Measurements from ENCODE around the gene ABLIM2.

Gene ABLIM2

DNA sequence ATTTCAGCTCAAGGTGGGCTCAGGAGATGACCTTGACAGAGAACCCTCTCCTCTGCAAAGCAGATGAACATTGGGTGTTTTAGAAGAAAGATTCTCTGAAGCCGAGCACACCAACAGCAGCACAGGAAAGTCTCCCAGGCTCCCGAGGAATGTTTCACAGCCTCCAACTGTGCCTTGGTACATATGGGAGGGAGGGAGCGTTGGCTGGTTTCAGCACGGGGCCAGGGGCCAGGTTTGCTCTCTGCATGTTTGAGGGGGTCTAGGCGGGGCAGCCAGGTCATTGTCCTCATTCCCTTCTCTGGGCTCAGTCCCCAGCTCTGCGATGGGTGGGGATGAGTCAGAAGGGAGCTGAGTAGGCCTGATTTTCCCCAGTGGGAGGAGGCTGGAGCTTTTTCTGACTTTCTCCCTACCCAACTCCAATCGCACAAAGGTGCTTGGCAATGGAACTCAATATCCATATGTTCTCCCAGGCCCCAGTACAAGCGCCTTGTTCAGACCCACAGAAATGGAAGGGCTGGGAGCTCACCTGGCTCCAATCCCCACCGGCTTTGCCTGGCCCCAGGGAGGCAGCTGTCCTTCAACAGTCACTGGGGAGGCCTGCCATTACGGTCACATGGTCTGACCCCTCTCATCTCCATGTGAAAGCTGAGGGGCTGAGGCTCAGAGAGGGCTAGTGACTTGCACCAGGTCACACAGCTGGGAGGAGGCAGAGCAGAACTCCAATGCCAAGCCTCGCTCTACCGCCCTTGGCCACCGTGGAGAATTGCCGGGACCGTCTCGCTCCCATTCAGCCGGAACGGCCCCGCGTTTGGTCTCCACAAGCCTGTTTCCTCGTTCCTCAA, 110.6 kb downstream of the ABLIM2 start:
- DNase-seq (ENCODE audit: low read depth in 2 of 2): no peak

DNA sequence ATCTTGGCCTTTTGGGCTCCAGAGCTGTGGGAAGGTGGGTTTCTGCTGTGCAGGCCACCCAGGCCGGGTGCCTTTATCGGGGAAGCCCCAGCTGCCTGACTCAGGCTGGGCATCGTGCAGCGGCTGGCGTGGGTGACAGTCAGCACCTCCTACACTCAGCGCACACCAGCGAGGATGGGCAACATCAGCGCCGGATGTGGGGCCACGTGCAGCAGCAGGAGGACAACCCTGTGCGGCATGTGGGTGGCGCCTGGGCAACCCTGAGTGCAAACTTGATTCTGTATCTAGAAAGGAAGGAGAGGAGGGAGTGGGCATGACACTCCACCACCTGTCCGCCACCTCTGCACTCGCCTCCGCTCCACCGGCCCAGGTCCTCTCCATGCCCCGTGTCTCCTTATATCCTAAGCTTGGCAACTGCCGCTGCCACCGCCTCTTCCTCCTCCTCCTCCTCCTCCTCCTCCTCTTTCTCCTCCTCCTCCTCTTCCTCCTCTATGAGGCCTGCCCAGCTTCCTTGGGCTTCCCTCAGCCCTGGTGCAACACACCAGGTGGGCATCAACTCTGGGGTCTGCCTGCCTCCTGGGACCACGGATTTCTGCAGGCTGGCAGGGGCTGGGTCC, 111.6 kb downstream of the ABLIM2 start:
- peak in 1 of 2 donors; percentile 13 for DNase-seq (ENCODE audit: low read depth in 2 of 2)

DNA sequence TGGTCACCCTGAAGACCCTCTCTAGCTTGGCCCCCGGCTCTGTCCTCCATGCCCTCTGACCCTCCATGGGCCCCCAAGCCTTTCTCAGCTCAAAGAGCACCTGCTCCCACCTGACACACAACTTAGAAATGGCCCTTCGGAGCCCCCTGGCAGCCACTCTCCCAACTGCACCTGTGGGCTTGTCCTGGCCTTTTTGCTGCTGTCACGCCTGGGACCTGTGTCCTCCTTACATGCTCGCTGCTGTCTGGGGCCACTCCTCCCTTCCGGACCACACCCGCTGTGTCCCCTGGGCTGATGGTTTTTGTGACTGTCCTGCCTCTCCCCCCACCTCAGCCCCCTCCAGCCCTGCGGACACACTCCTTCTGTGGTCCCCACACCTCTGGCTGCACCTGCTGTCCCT, 112.7 kb downstream of the ABLIM2 start:
- DNase-seq (ENCODE audit: low read depth in 2 of 2): no peak

DNA sequence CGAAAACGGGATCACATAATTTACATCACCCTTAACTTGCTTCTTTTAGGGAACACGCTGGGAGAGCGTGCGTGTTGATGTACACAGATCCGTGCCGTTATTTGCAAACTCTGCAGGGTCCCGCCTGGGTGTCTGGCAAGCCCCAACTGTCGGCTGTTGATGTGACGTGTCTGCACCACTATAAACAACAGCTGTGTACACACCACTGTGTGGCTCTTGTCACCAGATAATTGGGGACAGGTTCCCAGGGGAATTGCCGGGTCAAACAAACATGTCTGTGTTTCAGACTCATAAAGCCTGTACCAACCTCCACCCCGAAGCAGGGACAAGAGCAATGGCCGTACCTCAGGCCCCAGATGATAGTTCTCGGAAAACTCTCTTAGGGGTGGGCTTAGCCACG, 113.9 kb downstream of the ABLIM2 start:
- no peak for DNase-seq (ENCODE audit: low read depth in 2 of 2)

DNA sequence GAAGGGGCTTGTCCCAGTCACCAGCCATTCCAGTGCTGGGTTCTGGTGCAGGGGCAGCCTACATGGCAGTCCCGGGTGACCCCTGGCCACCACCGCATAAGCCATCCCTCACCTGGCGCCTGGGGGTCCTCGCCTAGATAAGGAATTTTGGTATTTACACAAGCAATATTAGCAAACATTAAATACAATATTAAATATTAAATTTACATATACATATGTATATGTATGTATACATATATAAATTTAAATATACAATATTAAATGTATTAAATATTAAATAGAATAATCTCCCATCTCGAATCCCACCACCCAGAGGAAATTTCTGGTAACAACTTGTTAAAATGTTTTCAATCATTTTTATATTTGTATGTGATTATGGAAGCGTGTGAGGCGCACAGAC, 114.4 kb downstream of the ABLIM2 start:
- DNase-seq (ENCODE audit: low read depth in 2 of 2): no peak

DNA sequence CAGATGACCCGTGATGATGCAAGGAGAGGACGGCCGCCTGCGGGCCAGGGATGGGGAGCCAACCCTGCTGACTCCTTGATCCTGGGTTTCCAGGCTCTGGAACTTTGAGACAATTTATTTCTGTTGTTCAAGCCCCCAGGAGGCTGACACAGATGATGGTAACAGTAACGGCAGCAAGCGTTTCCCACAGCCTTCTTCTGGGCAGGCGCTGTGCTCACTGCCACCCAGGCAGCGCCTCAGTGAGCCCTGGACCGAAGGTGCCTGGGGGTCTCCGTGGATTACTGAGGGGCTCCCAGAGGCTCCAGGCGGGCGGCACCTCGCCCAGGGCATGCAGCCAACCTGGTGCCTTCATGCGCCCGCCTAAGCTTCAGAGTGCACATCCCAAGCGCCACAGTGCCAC, 115.0 kb downstream of the ABLIM2 start:
- DNase-seq (ENCODE audit: low read depth in 2 of 2): no peak

DNA sequence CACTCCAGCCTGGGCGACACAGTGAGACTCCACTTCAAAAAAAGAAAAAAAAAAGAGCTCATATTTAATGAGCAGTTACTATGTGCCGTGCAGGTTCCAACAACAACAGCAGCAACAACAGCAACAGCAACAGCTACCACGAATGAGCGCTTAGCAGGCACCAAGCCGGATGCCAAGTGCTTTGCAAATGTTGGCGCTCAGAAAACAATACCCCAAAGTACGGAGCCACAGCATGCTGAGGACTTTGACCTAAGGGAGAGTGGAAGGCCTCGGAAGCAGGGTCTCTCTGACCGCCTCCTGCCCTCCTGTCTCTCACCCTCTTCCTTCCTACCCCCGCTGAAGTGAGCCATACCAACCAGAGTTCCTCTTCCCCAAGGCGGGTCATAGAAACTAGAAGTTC, 116.7 kb downstream of the ABLIM2 start:
- no peak for DNase-seq (ENCODE audit: low read depth in 2 of 2)

DNA sequence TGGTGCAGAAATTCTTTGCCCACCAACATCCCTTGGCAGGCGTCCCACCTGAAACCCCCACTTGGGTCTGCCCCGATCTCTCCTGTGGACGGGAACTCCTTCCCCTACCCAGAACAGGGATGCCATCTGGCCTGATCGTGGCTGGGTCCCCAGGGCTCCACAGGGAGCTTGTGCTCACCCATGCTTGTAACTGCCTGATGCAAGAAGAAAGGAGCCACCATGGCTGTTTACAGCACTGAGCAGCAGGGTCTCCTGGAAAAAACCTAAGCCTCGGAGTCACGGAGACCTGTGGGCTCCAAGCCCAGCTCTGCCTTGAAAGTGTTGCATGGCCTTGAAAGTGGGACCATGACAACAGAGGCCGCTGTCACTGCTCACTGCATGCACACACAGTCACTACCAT, 117.4 kb downstream of the ABLIM2 start:
- DNase-seq (ENCODE audit: low read depth in 2 of 2): no peak

DNA sequence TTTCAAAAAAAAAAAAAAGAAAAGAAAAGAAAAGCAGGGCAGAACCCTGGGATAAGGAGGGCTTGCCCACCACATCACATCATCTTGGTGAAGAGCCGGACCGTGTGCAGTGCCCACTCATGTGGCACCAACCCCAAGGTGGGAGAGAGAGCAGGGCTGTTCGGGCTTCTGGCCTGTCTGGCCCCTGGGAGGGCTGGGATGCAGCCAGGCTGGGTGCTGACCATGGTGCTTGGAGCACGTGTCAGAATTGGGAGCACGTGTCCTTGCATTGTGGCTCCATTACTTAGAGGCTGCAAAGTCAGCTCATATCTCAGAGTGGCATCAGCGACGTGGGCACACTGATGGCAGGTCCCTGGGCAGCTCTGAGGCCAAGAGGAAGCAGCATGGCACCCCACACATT, 118.0 kb downstream of the ABLIM2 start:
- no peak for DNase-seq (ENCODE audit: low read depth in 2 of 2)

DNA sequence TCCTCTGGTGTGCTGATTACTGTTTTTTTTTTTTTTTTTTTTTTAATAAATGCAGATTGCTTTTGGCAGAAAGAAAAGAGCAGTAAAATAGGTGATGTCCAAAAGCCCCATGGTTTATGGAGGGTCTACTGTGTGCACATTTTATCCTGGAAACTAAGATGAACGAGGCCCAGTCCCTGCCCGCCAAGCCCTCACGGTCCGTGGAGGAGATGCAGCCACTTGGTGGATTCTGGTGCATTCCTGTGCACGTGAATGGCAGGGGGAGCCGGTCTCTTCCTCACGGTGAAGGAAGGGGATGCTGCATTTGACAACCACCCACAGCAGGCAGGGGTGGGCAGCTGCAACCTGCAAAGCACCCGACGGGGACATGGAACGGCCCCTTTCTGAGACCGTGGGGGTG, 118.8 kb downstream of the ABLIM2 start:
- no peak for DNase-seq (ENCODE audit: low read depth in 2 of 2)

DNA sequence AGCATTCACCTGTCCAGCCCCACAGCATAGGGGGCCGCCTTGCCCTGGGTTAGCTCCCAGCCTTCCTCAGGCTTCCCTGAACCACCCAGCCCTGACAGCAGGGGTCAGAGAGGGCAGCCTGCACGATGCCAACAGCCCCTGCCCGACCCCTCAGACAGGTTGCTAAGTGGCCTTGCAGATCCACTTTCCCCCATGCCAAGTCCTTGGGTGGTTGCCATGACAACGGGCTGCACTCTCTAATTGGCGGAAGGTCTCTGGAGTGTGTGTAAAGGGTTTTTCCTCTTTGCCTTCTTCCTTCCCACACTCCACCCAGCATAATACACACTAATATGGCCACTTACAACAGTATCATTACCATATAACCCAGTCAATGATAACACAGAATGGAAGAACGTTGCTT, 119.3 kb downstream of the ABLIM2 start:
- DNase-seq (ENCODE audit: low read depth in 2 of 2): no peak

DNA sequence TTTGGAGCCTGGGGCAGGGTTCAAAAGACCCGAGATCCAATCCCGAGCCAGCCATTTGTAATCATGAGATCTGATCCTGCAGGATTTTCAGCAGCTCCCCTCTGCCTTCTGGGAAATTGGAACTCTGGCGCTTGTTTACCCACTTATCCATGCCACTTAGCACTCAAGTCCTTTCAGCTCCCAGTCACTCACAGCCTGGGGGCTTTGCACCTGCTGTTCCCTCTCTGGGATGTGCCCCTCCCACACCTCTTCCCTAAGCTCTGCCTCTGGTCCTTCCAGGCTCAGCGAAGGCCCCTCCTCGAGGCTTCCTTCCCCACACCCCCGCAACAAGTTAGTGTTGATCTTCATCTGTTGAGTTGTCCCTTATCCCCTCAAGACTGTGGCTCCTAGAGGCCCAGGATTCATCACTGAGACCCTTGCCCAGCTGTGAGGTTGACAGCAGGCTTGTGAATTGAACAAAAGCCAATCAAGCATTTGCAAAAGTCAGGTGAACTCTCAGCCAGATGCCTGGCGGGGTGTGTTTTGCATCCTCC, 119.8 kb downstream of the ABLIM2 start:
- DNase-seq (ENCODE audit: low read depth in 2 of 2): no peak

DNA sequence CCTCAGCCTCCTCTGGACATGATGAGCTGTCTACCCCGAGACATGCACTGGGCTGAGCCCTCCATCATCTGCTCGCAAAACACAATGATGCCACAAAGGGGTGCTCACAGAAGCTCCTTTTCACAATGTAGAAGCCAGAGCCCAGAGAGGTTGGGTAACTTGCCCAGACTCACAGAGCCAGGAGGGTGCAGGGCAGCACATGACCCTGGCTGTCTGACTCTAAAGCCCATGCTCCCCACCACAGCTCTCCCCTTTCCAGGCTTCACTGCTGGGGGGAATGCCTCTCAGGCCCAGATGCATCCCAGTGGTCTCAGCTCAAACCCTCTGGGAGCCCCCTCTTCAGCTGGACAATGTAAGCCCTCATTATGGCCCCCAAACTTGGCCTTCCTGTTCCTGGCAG, 120.5 kb downstream of the ABLIM2 start:
- no peak for DNase-seq (ENCODE audit: low read depth in 2 of 2)

DNA sequence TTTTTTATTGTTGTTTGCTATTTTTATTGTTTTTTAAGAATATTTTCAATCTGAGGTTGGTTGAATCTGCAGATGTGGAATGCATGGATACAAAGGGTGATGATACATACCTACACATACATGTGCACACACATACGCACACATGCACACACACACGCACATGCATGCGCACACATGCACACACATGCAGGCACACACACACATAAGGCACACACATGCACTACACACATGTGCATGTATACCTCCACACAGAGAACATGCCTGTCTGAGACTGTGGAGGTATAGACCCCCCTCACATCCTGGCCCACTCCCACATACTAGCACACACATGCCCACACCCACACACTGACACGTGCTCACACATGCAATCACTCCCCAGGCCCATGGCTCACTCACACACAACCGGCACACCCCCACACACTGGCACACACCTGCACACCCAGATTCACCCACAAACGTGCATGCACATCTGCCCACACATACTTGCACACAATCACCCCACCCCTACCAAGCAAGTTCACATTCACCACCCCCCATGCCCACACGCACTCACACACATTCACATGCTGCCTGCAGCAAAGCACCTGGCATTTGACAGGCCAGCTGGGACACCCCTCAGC, 121.4 kb downstream of the ABLIM2 start:
- no peak for DNase-seq (ENCODE audit: low read depth in 2 of 2)

DNA sequence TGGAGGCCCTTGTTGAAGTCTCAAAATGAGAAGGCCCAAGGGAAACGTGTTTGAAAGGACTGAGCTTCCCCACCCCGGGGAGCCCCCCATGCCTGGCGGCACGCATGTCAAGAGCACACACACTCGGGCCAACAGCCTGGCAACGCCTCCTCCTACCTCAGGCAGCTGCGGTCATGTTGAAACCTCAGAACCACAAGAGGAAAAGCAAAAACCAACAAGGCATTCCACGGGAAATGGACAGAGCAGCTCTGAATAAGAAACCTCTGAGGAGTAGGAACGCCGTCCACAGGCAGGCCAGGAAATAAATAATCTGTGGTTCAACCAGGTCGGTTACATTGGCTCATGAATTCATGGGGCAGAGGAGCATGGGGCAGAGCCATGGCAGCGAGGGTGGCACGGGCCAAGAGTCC, 123.2 kb downstream of the ABLIM2 start:
- peak in 1 of 2 donors; percentile 8 for DNase-seq (ENCODE audit: low read depth in 2 of 2)

DNA sequence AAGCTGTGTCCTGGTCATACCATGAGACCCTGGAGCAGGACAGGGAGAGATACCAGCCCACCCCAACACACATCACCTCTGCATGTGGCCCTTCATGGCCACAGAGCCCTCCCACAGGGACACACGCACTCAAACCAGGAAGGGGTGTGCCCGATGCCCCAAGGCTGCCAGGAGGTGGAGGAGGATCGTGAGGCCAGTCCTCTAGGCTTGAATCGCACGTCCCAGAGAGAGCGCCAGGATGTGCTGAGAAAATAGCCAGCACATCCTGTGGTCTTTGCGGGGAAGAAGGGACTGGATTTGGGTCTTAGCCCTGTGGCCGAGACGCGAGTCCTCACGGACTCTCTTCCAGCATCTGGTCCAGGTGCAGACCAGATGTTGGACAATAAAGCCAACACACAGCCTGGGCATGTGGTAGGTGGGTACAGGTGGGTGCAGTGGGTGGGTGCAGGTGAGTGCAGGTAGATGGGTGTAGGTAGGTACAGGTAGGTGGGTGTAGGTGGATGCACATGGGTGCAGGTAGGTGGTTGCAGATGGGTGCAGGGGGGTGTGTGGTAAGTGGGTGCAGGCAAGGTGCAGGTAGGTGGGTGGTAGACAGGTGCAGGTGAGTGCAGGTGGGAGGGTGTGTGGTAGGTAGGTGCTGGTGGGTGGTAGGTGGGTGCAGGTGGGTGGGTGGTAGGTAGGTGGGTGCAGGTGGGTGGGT, 124.6 kb downstream of the ABLIM2 start:
- no peak for DNase-seq (ENCODE audit: low read depth in 2 of 2)

DNA sequence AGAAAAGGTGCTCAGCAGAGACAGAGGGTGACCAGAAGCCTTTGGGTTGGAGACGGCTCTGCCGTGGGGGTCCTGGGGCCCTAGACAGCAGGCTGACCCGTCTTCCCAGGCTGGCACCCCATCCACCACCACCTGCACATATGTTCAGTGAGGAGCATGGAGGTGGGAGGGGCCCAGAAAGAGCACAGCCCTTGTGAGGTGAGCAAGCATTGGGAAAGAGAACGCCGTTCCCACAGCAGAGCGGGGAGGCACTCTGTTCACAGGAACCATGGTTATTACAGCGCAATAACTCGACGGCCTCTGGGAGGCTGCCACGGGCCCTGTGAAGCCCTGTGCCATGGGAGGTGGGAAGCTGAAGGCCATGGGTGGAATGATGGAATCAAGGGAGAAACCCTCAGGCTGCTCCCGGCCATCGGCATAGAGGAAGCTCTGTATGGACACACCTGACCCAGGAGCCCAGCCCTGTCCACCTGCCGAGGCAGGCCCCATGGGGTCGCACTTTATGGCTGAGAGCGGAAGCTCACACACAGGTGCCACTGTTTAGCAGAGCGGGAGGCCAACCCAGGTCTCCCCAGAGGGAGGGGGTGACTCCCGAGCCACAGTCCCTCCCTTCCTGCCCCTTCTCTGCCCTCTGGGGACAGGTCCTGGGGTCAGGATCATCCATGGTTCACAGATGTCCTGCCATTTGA, 125.4 kb downstream of the ABLIM2 start:
- no peak for DNase-seq (ENCODE audit: low read depth in 2 of 2)

DNA sequence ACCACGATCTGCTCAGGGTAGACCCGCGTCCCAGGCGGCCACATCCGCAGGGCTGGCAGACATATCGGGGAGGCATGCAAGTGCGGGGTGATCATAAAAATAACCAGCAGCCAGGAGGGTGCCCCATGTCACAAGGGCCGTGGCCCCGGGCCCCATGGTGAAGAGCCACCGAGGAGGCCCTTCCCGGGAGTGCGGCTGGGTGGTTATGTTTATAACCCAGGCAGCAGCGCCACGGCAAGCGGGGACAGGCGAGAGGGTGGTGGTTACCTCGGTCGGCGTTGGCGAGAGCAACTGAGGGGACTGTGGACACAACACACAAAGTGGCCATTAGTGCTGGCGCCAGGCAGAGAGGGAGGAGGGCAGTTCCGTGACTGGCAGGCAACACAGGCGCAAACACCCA, 126.2 kb downstream of the ABLIM2 start:
- DNase-seq (ENCODE audit: low read depth in 2 of 2): no peak

DNA sequence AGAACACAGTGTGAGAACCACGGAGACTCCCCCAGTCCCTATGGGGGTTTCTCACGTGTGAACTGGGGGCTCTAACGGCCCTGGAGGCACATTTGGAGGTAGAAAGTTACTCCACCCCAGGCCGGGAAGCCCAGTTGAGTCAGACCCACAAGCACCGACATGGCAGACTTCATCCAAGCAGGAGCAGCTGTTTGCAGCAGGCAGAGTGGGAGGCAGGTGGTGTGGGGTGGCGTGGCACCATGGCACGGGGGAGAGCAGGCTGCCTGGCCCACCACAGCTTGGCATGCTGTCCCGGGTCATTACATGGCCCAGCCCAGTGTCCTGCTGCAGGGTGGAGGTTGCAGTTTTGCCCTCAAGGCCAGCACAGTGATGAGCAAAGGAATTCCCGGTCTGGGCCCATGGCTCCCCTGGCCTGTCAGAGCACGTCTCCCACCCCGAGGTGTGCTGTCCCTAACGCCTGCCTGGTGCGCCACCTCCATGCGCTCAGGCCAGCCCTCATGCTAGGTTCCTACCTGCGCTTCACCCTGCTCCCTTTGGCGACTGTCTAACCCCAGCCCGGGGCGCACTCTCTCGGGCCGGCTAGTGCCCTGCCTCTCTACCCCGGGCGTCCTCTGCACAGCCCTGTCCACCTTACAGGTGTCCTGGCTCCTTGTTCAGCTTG, 128.4 kb downstream of the ABLIM2 start:
- no peak for DNase-seq (ENCODE audit: low read depth in 2 of 2)

DNA sequence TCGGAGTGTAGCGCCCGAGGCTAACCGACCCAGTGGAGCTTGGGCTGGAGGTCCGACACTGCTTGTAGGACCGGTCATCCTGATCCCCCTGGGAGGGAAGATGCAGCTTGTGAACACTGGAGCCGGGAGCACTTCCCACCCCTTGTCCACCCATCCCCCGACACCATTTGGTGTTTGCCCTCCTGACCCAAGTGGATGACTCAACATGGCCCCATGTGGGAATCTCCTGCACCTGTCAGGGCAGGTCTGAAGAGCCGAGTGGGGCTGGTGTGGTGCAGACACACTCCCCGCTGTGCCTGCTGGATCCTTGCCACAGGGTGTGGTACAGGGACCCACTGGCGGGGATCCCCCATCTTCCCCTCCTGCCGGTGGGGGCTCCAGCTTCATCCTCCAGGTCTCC, 128.9 kb downstream of the ABLIM2 start:
- DNase-seq (ENCODE audit: low read depth in 2 of 2): no peak
